GM18517 (cell line): ENCODE data around the gene SRRM5.
"Not testable (repeated sequence)": the region's sequence is repeated elsewhere in the genome, so short reads cannot be mapped to it uniquely, and the experiment has no call there.

Experiments used
- ATAC-seq: cut with Tn5 transposase; IDR thresholded peaks from one replicate; pipeline ENCODE4 v1.9.1; 2021; ENCODE audit warnings: mild to moderate bottlenecking, moderate library complexity; ENCODE audit not compliant: unreplicated experiment

Gene SRRM5

GRCh38 chr19:43589678-43590077, 22.2 kb upstream of the SRRM5 start:
- ATAC-seq = no peak

GRCh38 chr19:43591904-43592772, 19.8 kb upstream of the SRRM5 start:
- ATAC-seq = no peak

- no peak for ATAC-seq
These were observed 19.0 kb upstream of the SRRM5 start for GRCh38 chr19:43592800-43593350.

- no peak for ATAC-seq
These were observed 17.7 kb upstream of the SRRM5 start for GRCh38 chr19:43594081-43594697.

- no peak for ATAC-seq
These were observed 16.9 kb upstream of the SRRM5 start for GRCh38 chr19:43594710-43595604.

GRCh38 chr19:43595605-43595998, 16.3 kb upstream of the SRRM5 start:
- peak; percentile 12 for ATAC-seq

- ATAC-seq = peak; percentile 81
These were observed 15.7 kb upstream of the SRRM5 start, which contains the start of the genes IRGQ and ZNF576 for GRCh38 chr19:43595999-43596841. TSS of gene IRGQ (minus strand) at chr19:43596134. CDS start at chr19:43595338, 796 bp downstream. TSS of gene ZNF576 (plus strand) at chr19:43596595. CDS start at chr19:43597109, 514 bp downstream.

GRCh38 chr19:43596842-43597461, 14.9 kb upstream of the SRRM5 start:
- ATAC-seq = no peak

- ATAC-seq = no peak
These were observed 14.0 kb upstream of the SRRM5 start for GRCh38 chr19:43597876-43598275.

GRCh38 chr19:43598445-43599240, 13.2 kb upstream of the SRRM5 start:
- no peak for ATAC-seq

- no peak for ATAC-seq
These were observed 12.1 kb upstream of the SRRM5 start for GRCh38 chr19:43599635-43600295.

GRCh38 chr19:43600326-43600725, 11.6 kb upstream of the SRRM5 start:
- ATAC-seq = not testable (repeated sequence)

- no peak for ATAC-seq
These were observed 5.9 kb upstream of the SRRM5 start for GRCh38 chr19:43605875-43606568.

- ATAC-seq = no peak
These were observed 5.2 kb upstream of the SRRM5 start for GRCh38 chr19:43606569-43607229.

GRCh38 chr19:43607238-43608205, 4.4 kb upstream of the SRRM5 start:
- ATAC-seq = no peak

- no peak for ATAC-seq
These were observed 2.0 kb upstream of the SRRM5 start for GRCh38 chr19:43609872-43610271.
